SK-N-SH (cell line): ENCODE data around the gene CDK5R2. TPM values are rescaled to one million over a fixed set of nuclear protein-coding genes. Genes with fewer than 3 reads are reported as not detected.
A peak's percentile ranks its signal among the peaks of the same experiment; 100 is the strongest.

Experiments used
- CTCF ChIA-PET: fragments of 300-600, 350-600 bp; formaldehyde crosslinking; extraction: SDS; loops from one replicate; lab custom pipeline; 2021; lab: Yijun Ruan, JAX
- POLR2A ChIA-PET: fragments of 350-600 bp; sonication (Branson Sonifier 250); formaldehyde crosslinking; extraction: SDS; loops from one replicate; lab custom pipeline; 2020; ENCODE audit warnings: antibody characterized with exemption, inconsistent platforms; lab: Yijun Ruan, JAX
- DNase-seq: peaks from one replicate; pipeline ENCODE4 v3.0.0; 2012
- H2AFZ ChIP-seq: fragments of 200-600 bp; sonication (generic); 2 replicates; pipeline ENCODE4 v1.8.1; 2016; ENCODE audit warnings: antibody characterized with exemption, mild to moderate bottlenecking, low read depth
- H3F3A ChIP-seq: fragments of 200-600 bp; sonication (generic); replicated peaks from 2 replicates; pipeline ENCODE3; 2016; ENCODE audit warnings: antibody characterized with exemption, mild to moderate bottlenecking; ENCODE audit not compliant: insufficient read depth
- H3K27ac ChIP-seq, 2 experiments: fragments of 200-500 bp in 1 of 2; fragments of 200-600 bp in 1 of 2; sonication (Bioruptor generic) in 1 of 2; sonication (generic), shearing (Covaris generic) in 1 of 2; 2 replicates each; pipeline versions ENCODE4 v1.5.1 to v1.6.1; 2014 to 2016; ENCODE audit warnings: low read depth in 2 of 2, inconsistent platforms in 1 of 2, low read length in 1 of 2, mild to moderate bottlenecking in 1 of 2, mixed read lengths in 1 of 2
- H3K27me3 ChIP-seq: fragments of 200-600 bp; sonication (generic), shearing (Covaris generic); 2 replicates; pipeline ENCODE4 v1.6.1; 2016; ENCODE audit warnings: mixed run types; ENCODE audit not compliant: insufficient read depth
- H3K36me3 ChIP-seq, 2 experiments: fragments of 200-500 bp in 1 of 2; fragments of 200-600 bp in 1 of 2; sonication (Bioruptor generic) in 1 of 2; sonication (generic) in 1 of 2; replicated peaks in 1 of 2; 2 replicates each; pipeline versions ENCODE3 to v1.5.1; 2014 to 2016; ENCODE audit warnings: low read length in 1 of 2, mild to moderate bottlenecking in 1 of 2; ENCODE audit not compliant: insufficient read depth in 2 of 2, control insufficient read depth in 1 of 2
- H3K4me1 ChIP-seq, 2 experiments: fragments of 200-500 bp in 1 of 2; fragments of 200-600 bp in 1 of 2; sonication (Bioruptor generic) in 1 of 2; sonication (generic), shearing (Covaris generic) in 1 of 2; 2 replicates each; pipeline versions ENCODE4 v1.5.1 to v1.6.1; 2014 to 2016; ENCODE audit warnings: low read depth in 1 of 2, low read length in 1 of 2, mixed run types in 1 of 2; ENCODE audit not compliant: insufficient read depth in 2 of 2, control insufficient read depth in 1 of 2
- H3K4me2 ChIP-seq: fragments of 200-600 bp; sonication (generic), shearing (Covaris generic); 2 replicates; pipeline ENCODE4 v1.6.1; 2017; ENCODE audit warnings: mixed run types
- H3K4me3 ChIP-seq, 2 experiments: fragments of 200-500 bp in 1 of 2; fragments of 200-600 bp in 1 of 2; sonication (Bioruptor generic) in 1 of 2; sonication (generic), shearing (Covaris generic) in 1 of 2; 2 replicates each; pipeline versions ENCODE4 v1.5.1 to v1.8.1; 2014 to 2016; ENCODE audit warnings: low read depth in 2 of 2, inconsistent platforms in 1 of 2, low read length in 1 of 2, mild to moderate bottlenecking in 1 of 2, mixed read lengths in 1 of 2, moderate library complexity in 1 of 2
- H3K79me2 ChIP-seq: fragments of 200-600 bp; sonication (generic); 2 replicates; pipeline ENCODE4 v1.8.1; 2017; ENCODE audit warnings: mild to moderate bottlenecking; ENCODE audit not compliant: insufficient read depth
- H3K9ac ChIP-seq: fragments of 200-600 bp; sonication (generic); 2 replicates; pipeline ENCODE4 v1.6.1; 2017; ENCODE audit warnings: mixed run types
- H3K9me2 ChIP-seq: fragments of 200-600 bp; sonication (generic); 2 replicates; pipeline ENCODE4 v1.6.1; 2017; ENCODE audit warnings: mixed run types
- H3K9me3 ChIP-seq: fragments of 200-600 bp; sonication (generic); 2 replicates; pipeline ENCODE4 v1.6.1; 2017; ENCODE audit warnings: mixed run types, mild to moderate bottlenecking, moderate library complexity
- H4K20me1 ChIP-seq: fragments of 200-600 bp; sonication (generic); 2 replicates; pipeline ENCODE4 v1.6.1; 2017; ENCODE audit warnings: mild to moderate bottlenecking, mixed run types; ENCODE audit not compliant: insufficient read depth
- CTCF ChIP-seq: fragments of 200-600 bp; sonication (generic); IDR thresholded peaks from 2 replicates; pipeline ENCODE4 v1.6.1; 2017; ENCODE audit warnings: antibody characterized with exemption, mild to moderate bottlenecking, moderate library complexity
- GATA2 ChIP-seq: sonication (generic); formaldehyde crosslinking; IDR thresholded peaks from 2 replicates; pipeline ENCODE4 v1.5.0; 2020; ENCODE audit warnings: mild to moderate bottlenecking, missing genetic modification reagents
- IRF3 ChIP-seq: fragments of 150-350 bp; IDR thresholded peaks from 2 replicates; pipeline ENCODE4 v1.6.1; 2016; ENCODE audit warnings: mild to moderate bottlenecking, low read depth, low read length
- MXI1 ChIP-seq: IDR thresholded peaks from 2 replicates; pipeline ENCODE4 v1.6.1; 2012; ENCODE audit warnings: mild to moderate bottlenecking, low read depth, low read length, improper control_type of control experiment
- NFIC ChIP-seq: IDR thresholded peaks from 2 replicates; pipeline ENCODE4 v1.4.0; 2012; ENCODE audit warnings: borderline replicate concordance
- NRF1 ChIP-seq: IDR thresholded peaks from 2 replicates; pipeline ENCODE4 v1.6.1; 2012; ENCODE audit warnings: low read depth, mild to moderate bottlenecking, low read length
- POLR2AphosphoS5 ChIP-seq: IDR thresholded peaks from 2 replicates; pipeline ENCODE4 v1.6.1; 2012; ENCODE audit warnings: low read depth, low read length
- TCF12 ChIP-seq: IDR thresholded peaks from 2 replicates; pipeline ENCODE4 v1.4.0; 2012
- TEAD4 ChIP-seq: IDR thresholded peaks from 2 replicates; pipeline ENCODE4 v1.4.0; 2012; ENCODE audit warnings: mild to moderate bottlenecking, borderline replicate concordance; ENCODE audit not compliant: insufficient read depth
- WGBS: methylation state at CpG from one replicate; pipeline ENCODE4 v1.1.6; 2017; ENCODE audit warnings: low lambda C conversion rate; 5-methylcytosine and 5-hydroxymethylcytosine counted together
- polyA plus RNA-seq, 3 experiments: library from polyadenylated mRNA; depleted of rRNA; stranded (reverse); fragments of >200 nt; gene quantifications; 2 replicates each; pipeline ENCODE4 v1.2.3, GENCODE V29; 2012
- TF ChIP-seq, protein P1 (sequence below): IDR thresholded peaks from 2 replicates; pipeline ENCODE4 v1.4.0; 2012; ENCODE audit warnings: low read depth

Gene CDK5R2
- polyA plus RNA-seq, 1 of the 3 experiments (the other 2 are of a cell fraction): 0.26 TPM

DNA sequence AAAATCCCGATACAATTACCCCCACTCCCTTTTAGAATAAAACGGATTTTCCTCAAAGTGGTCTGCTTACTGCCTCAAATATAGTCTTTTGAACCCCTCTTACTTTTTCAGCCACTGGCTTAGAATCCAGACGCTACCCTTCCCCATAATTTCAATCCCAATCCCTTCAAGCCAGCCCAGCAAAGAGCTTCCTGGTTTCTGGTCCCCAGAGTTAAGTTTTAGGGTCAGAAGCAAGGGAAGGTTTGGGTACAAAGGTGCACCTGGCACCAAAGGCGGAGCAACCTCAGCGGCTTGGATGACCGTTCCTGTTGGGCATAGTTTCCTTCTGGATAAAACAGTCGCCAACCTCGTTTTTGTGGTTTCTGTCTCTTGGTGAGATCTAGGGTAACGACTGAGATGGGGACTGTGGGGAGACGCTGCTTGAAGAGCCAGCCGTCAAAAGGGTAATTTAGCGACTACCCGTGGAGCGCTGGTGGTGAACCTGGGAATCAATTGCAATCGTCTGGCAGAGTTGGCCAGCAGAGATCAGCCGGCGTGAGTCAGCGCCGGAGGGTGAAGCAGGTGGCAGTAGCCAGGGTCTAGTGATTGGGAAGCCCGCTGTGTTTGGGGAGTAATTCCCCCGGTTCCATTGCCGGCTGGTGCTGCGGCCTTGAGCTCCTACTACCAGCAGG, 23.9 kb downstream of the CDK5R2 start:
- Histone ChIP-seq H2AFZ (no peak overlapping the region), H3F3A (no peaks in the 10 kb centered on the region), H3K79me2 (no peaks in the 10 kb centered on the region), H3K27ac (peak overlapping the region in 1 of 2 experiments; percentile 89; a peak in 2 of 4 replicates), H3K4me1 (peaks cover 0 to 35% of the 10 kb centered on the region in 2 experiments; a peak in 2 of 4 replicates), H3K4me3 (peak overlapping the region; percentile 16 to 45; a peak in 3 of 4 replicates), H3K9me3 (no peaks in the 10 kb centered on the region), H3K9me2 (no peaks in the 10 kb centered on the region), H3K4me2 (no peak overlapping the region), H3K36me3 (no peaks in the 10 kb centered on the region), H3K9ac (no peak overlapping the region), H3K27me3 (peaks cover 42% of the 10 kb centered on the region), H4K20me1 (no peaks in the 10 kb centered on the region)
- peak; percentile 68 for DNase-seq
- ChIA-PET CTCF (interaction anchor here (0.8 to 12.4 kb wide), 15 partner anchors 10 to 176 kb away, joined by 3 to 208 read pairs (median 9); partner anchors contain the start of genes CDK5R2 and CRYBA2), POLR2A (interaction anchor here (1.5 to 6.4 kb wide), 5 partner anchors 9 to 28 kb away, joined by 3 to 89 read pairs (median 9); no protein-coding TSS in a partner anchor)
- 54% methylated on average over 17 of the region's 23 CpGs for WGBS
- no peak for TF ChIP-seq POLR2AphosphoS5
- peak; percentile 42; the same call in 1 of the 2 replicates for TF ChIP-seq MXI1

DNA sequence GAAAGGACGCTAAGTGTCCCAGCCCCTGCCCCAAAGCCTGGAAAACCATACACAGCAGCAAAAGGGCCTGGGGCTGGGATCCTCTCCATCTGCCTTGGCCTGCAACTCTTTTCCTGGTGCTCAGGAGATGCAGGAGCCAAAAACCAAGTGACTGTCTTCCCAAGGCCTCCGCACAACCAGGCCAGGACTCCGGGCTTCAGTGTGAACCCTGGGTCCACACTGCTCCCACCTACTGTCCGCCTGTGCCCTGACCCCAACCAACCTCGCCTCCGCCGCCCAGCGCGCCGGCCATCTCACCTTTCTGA, 24.4 kb downstream of the CDK5R2 start:
- ChIA-PET POLR2A (interaction anchor here (1.2 to 6.4 kb wide), 7 partner anchors 9 to 234 kb away, joined by 3 to 89 read pairs (median 4); no protein-coding TSS in a partner anchor), CTCF (interaction anchor here (0.6 to 12.4 kb wide), 16 partner anchors 10 to 194 kb away, joined by 3 to 208 read pairs (median 8); partner anchors contain the start of genes CDK5R2 and CRYBA2)

More for the DNA sequence above, 24.4 kb downstream of the CDK5R2 start:
- Histone ChIP-seq H3F3A (no peaks in the 10 kb centered on the region), H3K9me3 (no peaks in the 10 kb centered on the region), H3K4me1 (peaks cover 0 to 39% of the 10 kb centered on the region in 2 experiments; a peak in 2 of 4 replicates), H3K79me2 (no peaks in the 10 kb centered on the region), H3K4me3 (peak overlapping the region; percentile 16 to 45; a peak in 3 of 4 replicates), H4K20me1 (no peaks in the 10 kb centered on the region), H3K36me3 (no peaks in the 10 kb centered on the region), H3K27ac (peak overlapping the region in 1 of 2 experiments; percentile 89; a peak in 2 of 4 replicates), H2AFZ (no peak overlapping the region), H3K27me3 (peaks cover 42% of the 10 kb centered on the region), H3K4me2 (peak overlapping the region; percentile 63; the same call in 1 of the 2 replicates), H3K9me2 (no peaks in the 10 kb centered on the region), H3K9ac (no peak overlapping the region)
- TF ChIP-seq, protein P1, sequence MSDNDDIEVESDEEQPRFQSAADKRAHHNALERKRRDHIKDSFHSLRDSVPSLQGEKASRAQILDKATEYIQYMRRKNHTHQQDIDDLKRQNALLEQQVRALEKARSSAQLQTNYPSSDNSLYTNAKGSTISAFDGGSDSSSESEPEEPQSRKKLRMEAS: no peak
- no peak for TF ChIP-seq TEAD4
- no peak for TF ChIP-seq CTCF
- no peak for TF ChIP-seq NFIC
- TF ChIP-seq TCF12: no peak
- no peak for TF ChIP-seq NRF1
- no peak for TF ChIP-seq IRF3
- TF ChIP-seq GATA2 (CRISPR knock-in tag): no peak
- WGBS: 11% methylated on average over 8 of the region's 10 CpGs
- no peak for DNase-seq
